ENCODE data around the gene ANKRD36C. TPM values are rescaled to one million over a fixed set of nuclear protein-coding genes. Genes with fewer than 3 reads are reported as not detected.
"Not testable (repeated sequence)": the region's sequence is repeated elsewhere in the genome, so short reads cannot be mapped to it uniquely, and the experiment has no call there.

The ANKRD36C gene
- total RNA-seq, 4 donors from 2014 or later: 68.2 to 69.7 (median 69.2) TPM

- WGBS, 2 donors: 84 to 88% methylated on average over 18 to 24 of the region's 27 CpGs
- no peak for DNase-seq (ENCODE audit: low spot score in 2 of 2)
- no peak overlapping the region for H3K4me3 ChIP-seq
- H3K36me3 ChIP-seq: no peaks in the 10 kb centered on the region
- H3K9me3 ChIP-seq: no peaks in the 10 kb centered on the region
- no peaks in the 10 kb centered on the region for H3K27me3 ChIP-seq
- TF ChIP-seq, protein P1, sequence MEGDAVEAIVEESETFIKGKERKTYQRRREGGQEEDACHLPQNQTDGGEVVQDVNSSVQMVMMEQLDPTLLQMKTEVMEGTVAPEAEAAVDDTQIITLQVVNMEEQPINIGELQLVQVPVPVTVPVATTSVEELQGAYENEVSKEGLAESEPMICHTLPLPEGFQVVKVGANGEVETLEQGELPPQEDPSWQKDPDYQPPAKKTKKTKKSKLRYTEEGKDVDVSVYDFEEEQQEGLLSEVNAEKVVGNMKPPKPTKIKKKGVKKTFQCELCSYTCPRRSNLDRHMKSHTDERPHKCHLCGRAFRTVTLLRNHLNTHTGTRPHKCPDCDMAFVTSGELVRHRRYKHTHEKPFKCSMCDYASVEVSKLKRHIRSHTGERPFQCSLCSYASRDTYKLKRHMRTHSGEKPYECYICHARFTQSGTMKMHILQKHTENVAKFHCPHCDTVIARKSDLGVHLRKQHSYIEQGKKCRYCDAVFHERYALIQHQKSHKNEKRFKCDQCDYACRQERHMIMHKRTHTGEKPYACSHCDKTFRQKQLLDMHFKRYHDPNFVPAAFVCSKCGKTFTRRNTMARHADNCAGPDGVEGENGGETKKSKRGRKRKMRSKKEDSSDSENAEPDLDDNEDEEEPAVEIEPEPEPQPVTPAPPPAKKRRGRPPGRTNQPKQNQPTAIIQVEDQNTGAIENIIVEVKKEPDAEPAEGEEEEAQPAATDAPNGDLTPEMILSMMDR (IDR thresholded peaks at IDR 0.05): no peak
- TF ChIP-seq POLR2A (IDR thresholded peaks at IDR 0.05): no peak
- TF ChIP-seq EP300 (IDR thresholded peaks at IDR 0.05): no peak
- no peak overlapping the region for H3K27ac ChIP-seq
- no peaks in the 10 kb centered on the region for H3K4me1 ChIP-seq
Measured at GRCh38 chr2:96024336-96025193, 32.9 kb upstream of the ANKRD36C start.

GRCh38 chr2:96023701-96024100 lies 32.1 kb upstream of the ANKRD36C start:
- not testable (repeated sequence) for H3K4me3 ChIP-seq; H3K36me3 ChIP-seq; H3K9me3 ChIP-seq; H3K27ac ChIP-seq; H3K27me3 ChIP-seq; H3K4me1 ChIP-seq; DNase-seq (ENCODE audit: low spot score in 2 of 2)
- 82 to 97% methylated on average over 5 to 7 of the region's 7 CpGs for WGBS, 2 donors

GRCh38 chr2:96022701-96023447 lies 31.2 kb upstream of the ANKRD36C start:
- TF ChIP-seq, protein P1 (IDR thresholded peaks at IDR 0.05): peak; percentile 66 to 89 (median 80)
- WGBS, 2 donors: 67 to 78% methylated on average over 10 to 13 of the region's 19 CpGs
- peak; percentile 76 to 85 for DNase-seq (ENCODE audit: low spot score in 2 of 2)
- H3K4me1 ChIP-seq, H3K9me3 ChIP-seq, H3K27me3 ChIP-seq, H3K4me3 ChIP-seq, H3K36me3 ChIP-seq: not testable (repeated sequence)
- peak overlapping the region in 1 of 4 donors; percentile 38 for H3K27ac ChIP-seq

DNA sequence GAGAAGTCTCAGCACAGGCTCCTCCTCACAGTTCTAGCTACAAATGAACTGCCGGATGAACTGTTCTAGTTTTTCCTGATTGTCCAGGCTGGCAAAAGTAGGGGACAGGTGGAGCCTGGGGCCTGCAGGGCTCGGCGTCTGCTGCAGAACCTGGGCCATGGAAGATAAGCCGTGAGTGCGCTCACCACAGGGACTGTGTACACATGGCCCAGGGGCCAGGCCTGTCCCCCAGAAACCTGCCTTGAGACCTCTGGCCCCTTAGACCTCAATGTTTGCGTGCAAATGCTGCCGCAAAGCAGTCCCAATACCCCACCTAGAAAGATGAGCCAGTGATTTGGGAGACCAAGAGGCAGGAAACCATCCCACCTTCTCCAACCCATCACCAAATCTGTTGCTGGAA lies 30.5 kb upstream of the ANKRD36C start:
- 92 to 95% methylated on average over 7 of the region's 7 CpGs for WGBS, 2 donors
- not testable (repeated sequence) for H3K36me3 ChIP-seq; DNase-seq (ENCODE audit: low spot score in 2 of 2)

GRCh38 chr2:96021142-96021541 lies 29.5 kb upstream of the ANKRD36C start:
- WGBS, 2 donors: 89 to 90% methylated on average over 4 of the region's 4 CpGs
- H3K27me3 ChIP-seq: not testable (repeated sequence)

More for the DNA sequence above, 30.5 kb upstream of the ANKRD36C start:
- not testable (repeated sequence) for H3K27ac ChIP-seq, H3K4me1 ChIP-seq, H3K4me3 ChIP-seq, H3K9me3 ChIP-seq, H3K27me3 ChIP-seq

DNA sequence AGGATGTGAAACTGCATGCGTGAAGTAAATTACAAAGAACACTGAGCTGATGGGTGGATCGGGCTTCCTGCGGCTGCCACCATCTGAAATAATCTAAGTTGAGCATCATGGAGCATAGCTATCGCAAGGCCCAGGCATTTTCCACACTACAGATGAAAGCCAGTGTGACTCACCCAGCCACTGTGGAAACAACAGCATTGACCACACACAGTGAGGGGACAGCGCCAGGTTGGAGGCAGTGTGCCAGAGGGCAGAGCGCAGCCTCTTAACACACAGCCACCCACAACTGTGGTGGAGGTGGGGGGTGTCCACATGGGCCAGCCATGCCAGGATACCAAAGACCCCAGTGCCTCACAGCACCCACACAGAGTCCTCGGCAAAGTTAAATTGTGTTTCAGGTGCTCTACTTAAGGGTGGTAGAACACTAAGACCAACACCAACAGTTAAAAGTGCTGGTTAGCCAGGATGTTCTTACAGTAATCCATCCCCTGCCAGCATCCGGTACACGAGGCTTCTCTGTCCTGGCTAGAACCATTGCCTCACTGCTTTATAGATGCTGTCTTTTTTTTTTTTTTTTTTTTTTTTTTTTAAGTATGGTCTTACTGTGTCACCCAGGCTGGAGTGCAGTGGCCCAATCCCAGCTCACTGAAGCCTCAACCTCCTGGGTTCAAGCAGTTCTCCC lies 28.4 kb upstream of the ANKRD36C start:
- H3K36me3 ChIP-seq; H3K9me3 ChIP-seq; H3K4me3 ChIP-seq; H3K27me3 ChIP-seq; H3K27ac ChIP-seq; DNase-seq (ENCODE audit: low spot score in 2 of 2); H3K4me1 ChIP-seq: not testable (repeated sequence)
- WGBS, 2 donors: 56 to 59% methylated on average over 3 of the region's 9 CpGs

More at GRCh38 chr2:96021142-96021541, 29.5 kb upstream of the ANKRD36C start:
- not testable (repeated sequence) for H3K27ac ChIP-seq; H3K4me1 ChIP-seq; DNase-seq (ENCODE audit: low spot score in 2 of 2); H3K36me3 ChIP-seq; H3K9me3 ChIP-seq; H3K4me3 ChIP-seq

- H3K27me3 ChIP-seq, H3K4me3 ChIP-seq: not testable (repeated sequence)
- 77 to 81% methylated on average over 4 of the region's 4 CpGs for WGBS, 2 donors
Measured at GRCh38 chr2:96016321-96016720, 24.7 kb upstream of the ANKRD36C start.

GRCh38 chr2:96012792-96013264 lies 21.2 kb upstream of the ANKRD36C start:
- H3K27ac ChIP-seq: peak overlapping the region in 2 of 4 donors; percentile 74 to 84

More at GRCh38 chr2:96016321-96016720, 24.7 kb upstream of the ANKRD36C start:
- peaks cover 0 to 11% (median 3%) of the 10 kb centered on the region in 4 donors for H3K4me1 ChIP-seq
- H3K36me3 ChIP-seq; DNase-seq (ENCODE audit: low spot score in 2 of 2); H3K27ac ChIP-seq; H3K9me3 ChIP-seq: not testable (repeated sequence)

More at GRCh38 chr2:96012792-96013264, 21.2 kb upstream of the ANKRD36C start:
- H3K9me3 ChIP-seq; H3K36me3 ChIP-seq; DNase-seq (ENCODE audit: low spot score in 2 of 2); H3K4me3 ChIP-seq; H3K27me3 ChIP-seq: not testable (repeated sequence)
- peaks cover 0 to 21% (median 8%) of the 10 kb centered on the region in 4 donors for H3K4me1 ChIP-seq
- 62 to 80% methylated on average over 1 of the region's 1 CpG for WGBS, 2 donors
